K562 (cell line): Measurements from ENCODE around the gene DPM2. TPM values are rescaled to one million over a fixed set of nuclear protein-coding genes. Genes with fewer than 3 reads are reported as not detected.
A peak's percentile ranks its signal among the peaks of the same experiment; 100 is the strongest.

Experiments
- ARNT ChIP-seq, 2 experiments: fragments of 450-650 bp; IDR thresholded peaks; 2 replicates each; pipeline ENCODE4 v1.6.1; 2016; ENCODE audit warnings: mild to moderate bottlenecking in 1 of 2
- EGR1 ChIP-seq: fragments of 450-650 bp; conservative IDR thresholded peaks from 2 replicates; pipeline ENCODE4 v1.6.1; 2017; ENCODE audit warnings: mild to moderate bottlenecking
- FOXA3 ChIP-seq, 2 experiments: fragments of 450-650 bp in 1 of 2; sonication (generic) in 1 of 2; formaldehyde crosslinking; IDR thresholded peaks in 1 of 2; conservative IDR thresholded peaks in 1 of 2; 2 replicates each; pipeline versions ENCODE4 v1.4.0 to v1.8.0; 2020 to 2022; ENCODE audit warnings: mild to moderate bottlenecking in 2 of 2, missing genetic modification reagents in 1 of 2
- FOXP1 ChIP-seq: sonication (generic); formaldehyde crosslinking; IDR thresholded peaks from 2 replicates; pipeline ENCODE4 v1.8.0; 2022; ENCODE audit warnings: mild to moderate bottlenecking, missing genetic modification reagents
- GATAD2A ChIP-seq: fragments of 450-650 bp; IDR thresholded peaks from 2 replicates; pipeline ENCODE4 v1.6.1; 2017
- HDAC1 ChIP-seq, 2 experiments: fragments of 450-650 bp; IDR thresholded peaks; 2 replicates each; pipeline ENCODE4 v1.6.1; 2016 to 2017; ENCODE audit warnings: inconsistent platforms in 1 of 2, mild to moderate bottlenecking in 1 of 2, moderate library complexity in 1 of 2
- HDAC8 ChIP-seq: fragments of 450-650 bp; IDR thresholded peaks from 2 replicates; pipeline ENCODE4 v1.6.1; 2016; ENCODE audit warnings: mild to moderate bottlenecking, missing genetic modification characterization, moderate library complexity, missing compliant biosample characterization
- JUN ChIP-seq, 2 experiments: sonication (generic) in 1 of 2; formaldehyde crosslinking in 1 of 2; IDR thresholded peaks; 2 replicates each; pipeline versions ENCODE4 v1.6.1 to v1.8.0; 2012 to 2022; ENCODE audit warnings: borderline replicate concordance in 2 of 2, mild to moderate bottlenecking in 2 of 2, improper control_type of control experiment in 1 of 2, low read depth in 1 of 2, low read length in 1 of 2, missing genetic modification reagents in 1 of 2
- KHSRP ChIP-seq: fragments of 450-650 bp; IDR thresholded peaks from 2 replicates; pipeline ENCODE4 v1.6.1; 2017
- KLF6 ChIP-seq: fragments of 250-450 bp; sonication (Bioruptor Pico); IDR thresholded peaks from 2 replicates; pipeline ENCODE4 v1.4.0; 2020; ENCODE audit warnings: mild to moderate bottlenecking, moderate library complexity, borderline replicate concordance
- MCM3 ChIP-seq: fragments of 450-650 bp; IDR thresholded peaks from 2 replicates; pipeline ENCODE4 v1.6.1; 2016
- MEF2D ChIP-seq: conservative IDR thresholded peaks from 2 replicates; pipeline ENCODE4 v1.6.1; 2016; ENCODE audit warnings: low read depth, missing genetic modification characterization, missing compliant biosample characterization
- NCOA2 ChIP-seq, 2 experiments: fragments of 450-650 bp; IDR thresholded peaks; 2 replicates each; pipeline ENCODE4 v1.6.1; 2018; ENCODE audit warnings: mild to moderate bottlenecking in 2 of 2, moderate library complexity in 1 of 2; ENCODE audit not compliant: partially characterized antibody in 2 of 2
- PURB ChIP-seq: sonication (generic); formaldehyde crosslinking; IDR thresholded peaks from 2 replicates; pipeline ENCODE4 v1.9.0; 2021; ENCODE audit warnings: low read depth, mild to moderate bottlenecking, missing genetic modification reagents
- RB1 ChIP-seq: fragments of 450-650 bp; IDR thresholded peaks from 2 replicates; pipeline ENCODE4 v1.6.1; 2017; ENCODE audit warnings: low read depth, mild to moderate bottlenecking
- SMAD3 ChIP-seq: fragments of 450-650 bp; formaldehyde crosslinking; conservative IDR thresholded peaks from 2 replicates; pipeline ENCODE4 v1.4.0; 2020; ENCODE audit warnings: mild to moderate bottlenecking
- TAF7 ChIP-seq: fragments of 450-650 bp; IDR thresholded peaks from 2 replicates; pipeline ENCODE4 v1.6.1; 2016; ENCODE audit warnings: missing genetic modification characterization, missing compliant biosample characterization
- TEAD4 ChIP-seq, 2 experiments: sonication (generic) in 1 of 2; formaldehyde crosslinking in 1 of 2; IDR thresholded peaks; 2 replicates each; pipeline versions ENCODE4 v1.6.1 to v1.8.0; 2012 to 2022; ENCODE audit warnings: borderline replicate concordance in 1 of 2, inconsistent platforms in 1 of 2, low read length in 1 of 2, mild to moderate bottlenecking in 1 of 2, missing genetic modification reagents in 1 of 2
- ZFX ChIP-seq: sonication (generic); formaldehyde crosslinking; IDR thresholded peaks from 2 replicates; pipeline ENCODE4 v1.8.0; 2022; ENCODE audit warnings: mild to moderate bottlenecking, missing genetic modification reagents, moderate library complexity
- ZNF830 ChIP-seq: fragments of 250-450 bp; sonication (Bioruptor Pico); IDR thresholded peaks from 2 replicates; pipeline ENCODE4 v1.5.0; 2021; ENCODE audit warnings: mild to moderate bottlenecking
- polyA plus RNA-seq, 8 experiments: library from polyadenylated mRNA; depleted of rRNA in 4 of 8; stranded (reverse) in 5 of 8; unstranded in 3 of 8; fragments of >200 nt; fragmentation: Nextera tagmentation in 2 of 8; fragmentation: Illumina TruSeq in 1 of 8; extraction: Ambion mirVana in 2 of 8; extraction: Trizol in 1 of 8; gene quantifications; 2 replicates each; pipeline versions ENCODE4 v1.2.1 to v1.2.3, GENCODE V29; 2011 to 2014; ENCODE audit warnings: inconsistent platforms in 1 of 8, missing spikeins in 1 of 8
- total RNA-seq, 7 experiments: library from RNA; depleted of rRNA in 6 of 7; stranded (reverse); fragments of >200 nt in 6 of 7; fragmentation: Illumina TruSeq in 2 of 7; extraction: Trizol in 2 of 7; gene quantifications; 2 replicates each; pipeline versions ENCODE4 v1.2.1 to v1.2.3, GENCODE V29; 2011 to 2021; ENCODE audit warnings: low replicate concordance in 1 of 7
- TF ChIP-seq, protein P1 (sequence below), 2 experiments: fragments of 450-650 bp in 1 of 2; IDR thresholded peaks; 2 replicates each; pipeline ENCODE4 v1.6.1; 2011 to 2017; ENCODE audit warnings: low read depth in 2 of 2, antibody characterized with exemption in 1 of 2, borderline replicate concordance in 1 of 2, low read length in 1 of 2, mild to moderate bottlenecking in 1 of 2, mixed read lengths in 1 of 2; ENCODE audit not compliant: control insufficient read depth in 1 of 2
- TF ChIP-seq, protein P2 (sequence below), 2 experiments: fragments of 200-800 bp in 1 of 2; sonication (Bioruptor generic) in 1 of 2; sonication (generic) in 1 of 2; formaldehyde crosslinking in 1 of 2; IDR thresholded peaks in 1 of 2; conservative IDR thresholded peaks in 1 of 2; 2 replicates each; pipeline versions ENCODE4 v1.5.0 to v1.6.1; 2016 to 2020; ENCODE audit warnings: missing compliant biosample characterization in 1 of 2, missing genetic modification characterization in 1 of 2, missing genetic modification reagents in 1 of 2

DPM2 gene
- total and polyA plus RNA-seq, 9 of the 15 experiments (the other 6 are each of a cell fraction or from before 2014, with no cell fraction given), result 43.5 to 126 (median 71.1) TPM

- TF ChIP-seq, protein P1, sequence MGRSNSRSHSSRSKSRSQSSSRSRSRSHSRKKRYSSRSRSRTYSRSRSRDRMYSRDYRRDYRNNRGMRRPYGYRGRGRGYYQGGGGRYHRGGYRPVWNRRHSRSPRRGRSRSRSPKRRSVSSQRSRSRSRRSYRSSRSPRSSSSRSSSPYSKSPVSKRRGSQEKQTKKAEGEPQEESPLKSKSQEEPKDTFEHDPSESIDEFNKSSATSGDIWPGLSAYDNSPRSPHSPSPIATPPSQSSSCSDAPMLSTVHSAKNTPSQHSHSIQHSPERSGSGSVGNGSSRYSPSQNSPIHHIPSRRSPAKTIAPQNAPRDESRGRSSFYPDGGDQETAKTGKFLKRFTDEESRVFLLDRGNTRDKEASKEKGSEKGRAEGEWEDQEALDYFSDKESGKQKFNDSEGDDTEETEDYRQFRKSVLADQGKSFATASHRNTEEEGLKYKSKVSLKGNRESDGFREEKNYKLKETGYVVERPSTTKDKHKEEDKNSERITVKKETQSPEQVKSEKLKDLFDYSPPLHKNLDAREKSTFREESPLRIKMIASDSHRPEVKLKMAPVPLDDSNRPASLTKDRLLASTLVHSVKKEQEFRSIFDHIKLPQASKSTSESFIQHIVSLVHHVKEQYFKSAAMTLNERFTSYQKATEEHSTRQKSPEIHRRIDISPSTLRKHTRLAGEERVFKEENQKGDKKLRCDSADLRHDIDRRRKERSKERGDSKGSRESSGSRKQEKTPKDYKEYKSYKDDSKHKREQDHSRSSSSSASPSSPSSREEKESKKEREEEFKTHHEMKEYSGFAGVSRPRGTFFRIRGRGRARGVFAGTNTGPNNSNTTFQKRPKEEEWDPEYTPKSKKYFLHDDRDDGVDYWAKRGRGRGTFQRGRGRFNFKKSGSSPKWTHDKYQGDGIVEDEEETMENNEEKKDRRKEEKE (IDR thresholded peaks at IDR 0.05; ENCODE audit: borderline replicate concordance in 1 of 2, control insufficient read depth in 1 of 2, low read depth in 2 of 2, low read length in 1 of 2), result no peak
- TF ChIP-seq FOXP1 (CRISPR knock-in tag) (no peak), HDAC8 (no peak), KHSRP (no peak), TEAD4 (IDR thresholded peaks at IDR 0.05; ENCODE audit: low read length) (0 out of 2 replicates have a peak, but pooled peaks have one; percentile 56), TEAD4 (CRISPR knock-in tag; IDR thresholded peaks at IDR 0.05; ENCODE audit: borderline replicate concordance) (no peak), NCOA2 (IDR thresholded peaks at IDR 0.05; ENCODE audit: partially characterized antibody in 2 of 2) (no peak), MCM3 (no peak), KLF6 (CRISPR knock-in tag) (no peak), EGR1 (peak; percentile 84), ARNT (IDR thresholded peaks at IDR 0.05) (no peak), HDAC1 (IDR thresholded peaks at IDR 0.05) (peak in 1 of 2 experiments; percentile 69; a peak in 1 of 4 replicates), SMAD3 (CRISPR knock-in tag) (no peak), PURB (CRISPR knock-in tag) (no peak), RB1 (no peak), ZNF830 (CRISPR knock-in tag) (no peak), ZFX (0 out of 2 replicates have a peak, but pooled peaks have one; percentile 15), FOXA3 (CRISPR knock-in tag; conservative IDR thresholded peaks at IDR 0.05 in 1 of 2, IDR thresholded peaks at IDR 0.05 in 1 of 2) (no peak), JUN (IDR thresholded peaks at IDR 0.05; ENCODE audit: borderline replicate concordance, low read depth, low read length) (no peak), JUN (CRISPR knock-in tag; IDR thresholded peaks at IDR 0.05; ENCODE audit: borderline replicate concordance) (no peak), GATAD2A (no peak), TAF7 (tag) (no peak), MEF2D (tag) (no peak)
- TF ChIP-seq, protein P2, sequence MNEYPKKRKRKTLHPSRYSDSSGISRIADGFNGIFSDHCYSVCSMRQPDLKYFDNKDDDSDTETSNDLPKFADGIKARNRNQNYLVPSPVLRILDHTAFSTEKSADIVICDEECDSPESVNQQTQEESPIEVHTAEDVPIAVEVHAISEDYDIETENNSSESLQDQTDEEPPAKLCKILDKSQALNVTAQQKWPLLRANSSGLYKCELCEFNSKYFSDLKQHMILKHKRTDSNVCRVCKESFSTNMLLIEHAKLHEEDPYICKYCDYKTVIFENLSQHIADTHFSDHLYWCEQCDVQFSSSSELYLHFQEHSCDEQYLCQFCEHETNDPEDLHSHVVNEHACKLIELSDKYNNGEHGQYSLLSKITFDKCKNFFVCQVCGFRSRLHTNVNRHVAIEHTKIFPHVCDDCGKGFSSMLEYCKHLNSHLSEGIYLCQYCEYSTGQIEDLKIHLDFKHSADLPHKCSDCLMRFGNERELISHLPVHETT (CRISPR knock-in tag; conservative IDR thresholded peaks at IDR 0.05 in 1 of 2, IDR thresholded peaks at IDR 0.05 in 1 of 2), result no peak
Observed at GRCh38 chr9:127977884-127978647, 40.4 kb upstream of the DPM2 start (continued).
